DOHH2 (cell line): ENCODE data around the gene GABARAPL2.
A peak's percentile ranks its signal among the peaks of the same experiment; 100 is the strongest.

ENCODE experiments used
- H3F3A ChIP-seq: fragments of 200-600 bp; sonication (generic), shearing (Covaris generic); 2 replicates; pipeline ENCODE4 v1.6.0; 2016; ENCODE audit warnings: antibody characterized with exemption, mild to moderate bottlenecking; ENCODE audit not compliant: control insufficient read depth, insufficient read depth
- H3K27ac ChIP-seq: fragments of 200-600 bp; sonication (generic); 2 replicates; pipeline ENCODE4 v1.5.1; 2014; ENCODE audit warnings: low read depth, mild to moderate bottlenecking, low read length, moderate library complexity
- H3K27me3 ChIP-seq: fragments of 200-600 bp; sonication (generic); 2 replicates; pipeline ENCODE4 v1.6.1; 2014; ENCODE audit warnings: mild to moderate bottlenecking, low read length, mixed read lengths; ENCODE audit not compliant: control insufficient read depth
- H3K36me3 ChIP-seq: fragments of 200-600 bp; sonication (generic); 2 replicates; pipeline ENCODE4 v1.6.1; 2014; ENCODE audit warnings: mild to moderate bottlenecking, low read length, moderate library complexity, mixed read lengths; ENCODE audit not compliant: control insufficient read depth
- H3K4me1 ChIP-seq: fragments of 200-600 bp; sonication (generic); 2 replicates; pipeline ENCODE4 v1.6.1; 2014; ENCODE audit warnings: mild to moderate bottlenecking, low read length, mixed read lengths; ENCODE audit not compliant: control insufficient read depth
- H3K4me2 ChIP-seq: fragments of 200-600 bp; sonication (generic); 2 replicates; pipeline ENCODE4 v1.6.0; 2014; ENCODE audit warnings: mild to moderate bottlenecking, low read length, moderate library complexity
- H3K4me3 ChIP-seq: fragments of 200-600 bp; sonication (generic); 2 replicates; pipeline ENCODE4 v1.5.1; 2014; ENCODE audit warnings: mild to moderate bottlenecking, low read length, mixed read lengths
- H3K79me2 ChIP-seq: fragments of 200-600 bp; sonication (generic); 2 replicates; pipeline ENCODE4 v1.6.1; 2014; ENCODE audit warnings: mild to moderate bottlenecking, low read length, mixed read lengths; ENCODE audit not compliant: control insufficient read depth
- H3K9me2 ChIP-seq: fragments of 200-600 bp; sonication (generic); replicated peaks from 2 replicates; pipeline ENCODE4 v1.6.1; 2014; ENCODE audit warnings: mild to moderate bottlenecking, low read length, mixed read lengths; ENCODE audit not compliant: control insufficient read depth
- H3K9me3 ChIP-seq: fragments of 200-600 bp; sonication (generic); 2 replicates; pipeline ENCODE4 v1.6.1; 2014; ENCODE audit warnings: antibody characterized with exemption, low read length, mixed read lengths; ENCODE audit not compliant: control insufficient read depth, insufficient read depth
- H4K20me1 ChIP-seq: fragments of 200-600 bp; sonication (generic); 2 replicates; pipeline ENCODE4 v1.6.0; 2014; ENCODE audit warnings: low read depth, mild to moderate bottlenecking, antibody characterized with exemption, low read length, moderate library complexity; ENCODE audit not compliant: control insufficient read depth, insufficient read depth
- CTCF ChIP-seq: fragments of 200-600 bp; sonication (generic); IDR thresholded peaks from one replicate; pipeline ENCODE4 v1.5.1; 2014; ENCODE audit warnings: antibody characterized with exemption, mild to moderate bottlenecking, low read depth, low read length; ENCODE audit not compliant: poor library complexity, severe bottlenecking
- EZH2phosphoT487 ChIP-seq: fragments of 200-600 bp; sonication (generic); IDR thresholded peaks from 2 replicates; pipeline ENCODE4 v1.6.1; 2017; ENCODE audit warnings: borderline replicate concordance, mild to moderate bottlenecking, antibody characterized with exemption, low read length, moderate library complexity, mixed read lengths

The GABARAPL2 gene

GRCh38 chr16:75593308-75593707, 27.1 kb downstream of the GABARAPL2 start:
- H3K36me3 ChIP-seq, result peaks cover 18% of the 10 kb centered on the region; the same call in 1 of the 2 replicates
- H3K4me2 ChIP-seq, result no peak overlapping the region
- no peaks in the 10 kb centered on the region for H3K9me2 ChIP-seq
- no peak overlapping the region for H3K27ac ChIP-seq
- H4K20me1 ChIP-seq, result 0 out of 2 replicates have a peak, but pooled peaks cover 3% of the 10 kb centered on the region
- no peaks in the 10 kb centered on the region for H3K9me3 ChIP-seq
- H3K4me1 ChIP-seq, result peaks cover 16% of the 10 kb centered on the region
- H3K4me3 ChIP-seq, result no peak overlapping the region
- H3K27me3 ChIP-seq, result no peaks in the 10 kb centered on the region
- H3F3A ChIP-seq, result 0 out of 2 replicates have a peak, but pooled peaks cover 3% of the 10 kb centered on the region
- TF ChIP-seq CTCF, result no peak
- TF ChIP-seq EZH2phosphoT487, result no peak
- H3K79me2 ChIP-seq, result no peaks in the 10 kb centered on the region

GRCh38 chr16:75593825-75594820, 27.9 kb downstream of the GABARAPL2 start:
- TF ChIP-seq EZH2phosphoT487 (no peak), CTCF (no peak)
- H3K27ac ChIP-seq, result no peak overlapping the region
- no peaks in the 10 kb centered on the region for H3K9me3 ChIP-seq
- 0 out of 2 replicates have a peak, but pooled peaks cover 3% of the 10 kb centered on the region for H3F3A ChIP-seq
- H3K79me2 ChIP-seq, result no peaks in the 10 kb centered on the region
- H4K20me1 ChIP-seq, result 0 out of 2 replicates have a peak, but pooled peaks cover 3% of the 10 kb centered on the region
- H3K36me3 ChIP-seq, result peaks cover 18% of the 10 kb centered on the region; the same call in 1 of the 2 replicates
- H3K9me2 ChIP-seq, result no peaks in the 10 kb centered on the region
- no peaks in the 10 kb centered on the region for H3K27me3 ChIP-seq
- H3K4me3 ChIP-seq, result no peak overlapping the region
- peaks cover 16% of the 10 kb centered on the region for H3K4me1 ChIP-seq
- peak overlapping the region; percentile 30; the same call in 1 of the 2 replicates for H3K4me2 ChIP-seq

- peaks cover 9% of the 10 kb centered on the region for H3K4me1 ChIP-seq
- no peak overlapping the region for H3K4me3 ChIP-seq
- no peaks in the 10 kb centered on the region for H3K27me3 ChIP-seq
- H3K9me3 ChIP-seq, result no peaks in the 10 kb centered on the region
- H3F3A ChIP-seq, result no peaks in the 10 kb centered on the region
- no peak overlapping the region for H3K27ac ChIP-seq
- peaks cover 52% of the 10 kb centered on the region for H3K36me3 ChIP-seq
- H4K20me1 ChIP-seq, result no peaks in the 10 kb centered on the region
- no peak overlapping the region for H3K4me2 ChIP-seq
- TF ChIP-seq CTCF (no peak), EZH2phosphoT487 (no peak)
- no peaks in the 10 kb centered on the region for H3K9me2 ChIP-seq
- H3K79me2 ChIP-seq, result no peaks in the 10 kb centered on the region
Observed at GRCh38 chr16:75599452-75600277, 33.5 kb downstream of the GABARAPL2 start.
